ENCODE results near the gene VCP.

The VCP gene

DNA sequence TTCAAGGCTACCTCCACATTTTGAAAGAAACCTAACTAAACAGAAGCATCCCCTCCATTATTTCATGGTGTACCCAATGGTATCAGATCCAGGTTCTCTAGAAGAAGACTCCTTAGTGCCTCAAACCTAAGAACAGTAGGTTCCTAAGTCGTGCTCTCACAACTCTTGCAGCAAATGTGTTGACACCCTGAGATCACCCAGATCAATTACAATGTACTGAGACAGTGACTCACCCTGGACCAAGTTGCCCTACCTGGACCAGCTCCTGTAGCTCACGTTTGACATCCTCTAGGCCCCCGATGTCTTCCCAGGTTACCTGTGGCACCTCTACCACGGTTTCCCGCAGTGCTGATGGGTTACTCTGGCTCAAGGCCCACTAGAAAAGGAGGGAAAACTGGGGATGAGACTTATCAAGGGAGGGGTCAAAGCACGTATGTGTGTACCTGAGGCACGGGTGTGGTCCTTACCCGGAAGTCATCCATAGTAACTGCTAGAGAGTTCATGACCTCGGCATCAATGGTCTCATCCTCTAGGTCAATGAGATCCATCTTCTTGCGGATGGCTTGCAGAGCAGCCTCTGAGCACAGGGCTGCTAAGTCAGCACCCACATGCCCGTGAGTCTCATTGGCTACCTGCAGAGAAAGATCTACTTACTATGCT, 11.7 kb downstream of the VCP start:
- no peaks in the 10 kb centered on the region for H3K27me3 ChIP-seq (ENCODE audit: insufficient read depth, low read length)
- H3K4me1 ChIP-seq (ENCODE audit: control insufficient read depth, insufficient read depth, low read length, unreplicated experiment), result no peaks in the 10 kb centered on the region
- H3K4me3 ChIP-seq (ENCODE audit: low read depth, low read length), result no peak overlapping the region
- peaks cover 80% of the 10 kb centered on the region for H3K36me3 ChIP-seq (ENCODE audit: insufficient read depth, low read length)
- H3K27ac ChIP-seq (ENCODE audit: low read depth, low read length), result no peak overlapping the region
- peaks cover 18% of the 10 kb centered on the region for H3K79me2 ChIP-seq (ENCODE audit: control insufficient read depth, insufficient read depth, low read length, unreplicated experiment)
- no peak overlapping the region for H2AFZ ChIP-seq (ENCODE audit: low read length, unreplicated experiment)

DNA sequence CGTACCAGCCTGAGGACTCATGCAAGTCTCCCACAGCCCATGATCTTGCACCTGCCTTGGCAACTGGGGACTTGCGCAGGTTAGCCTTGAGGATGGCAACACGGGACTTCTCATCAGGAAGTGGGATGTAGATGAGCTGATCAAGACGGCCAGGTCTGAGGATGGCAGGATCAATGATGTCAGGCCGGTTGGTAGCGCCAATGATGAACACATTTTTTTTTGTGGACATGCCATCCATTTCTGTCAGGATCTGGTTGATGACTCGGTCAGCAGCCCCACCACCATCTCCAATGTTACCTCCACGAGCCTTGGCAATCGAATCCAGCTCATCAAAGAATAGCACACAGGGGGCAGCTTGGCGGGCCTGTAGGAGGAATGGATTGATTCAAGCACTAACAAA, 13.0 kb downstream of the VCP start:
- no peak overlapping the region for H3K4me3 ChIP-seq (ENCODE audit: low read depth, low read length)
- H3K27me3 ChIP-seq (ENCODE audit: insufficient read depth, low read length), result no peaks in the 10 kb centered on the region
- H2AFZ ChIP-seq (ENCODE audit: low read length, unreplicated experiment), result no peak overlapping the region

DNA sequence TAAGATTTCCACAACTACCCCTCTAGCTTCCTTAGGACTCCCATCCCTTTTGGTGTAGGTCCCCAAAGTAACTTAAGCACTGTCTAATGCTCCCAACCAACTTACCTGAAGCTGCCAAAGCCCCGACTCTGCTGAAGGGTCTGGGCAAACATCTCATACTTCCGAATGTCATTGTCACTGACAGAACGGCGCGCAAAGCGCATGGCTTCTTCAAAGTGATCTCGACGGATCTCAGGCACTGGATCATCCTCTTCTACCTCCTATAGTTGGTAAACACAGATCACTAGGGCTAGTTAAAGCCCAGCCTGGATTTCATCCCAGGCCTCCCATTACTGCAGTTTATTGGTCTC, 15.2 kb downstream of the VCP start:
- Histone ChIP-seq H3K4me3 (ENCODE audit: low read depth, low read length) (no peak overlapping the region), H3K36me3 (ENCODE audit: insufficient read depth, low read length) (peaks cover 60% of the 10 kb centered on the region), H2AFZ (ENCODE audit: low read length, unreplicated experiment) (no peak overlapping the region), H3K27me3 (ENCODE audit: insufficient read depth, low read length) (no peaks in the 10 kb centered on the region), H3K79me2 (ENCODE audit: control insufficient read depth, insufficient read depth, low read length, unreplicated experiment) (peaks cover 4% of the 10 kb centered on the region), H3K4me1 (ENCODE audit: control insufficient read depth, insufficient read depth, low read length, unreplicated experiment) (no peaks in the 10 kb centered on the region), H3K27ac (ENCODE audit: low read depth, low read length) (no peak overlapping the region)

More for the DNA sequence above, 13.0 kb downstream of the VCP start:
- Histone ChIP-seq H3K36me3 (ENCODE audit: insufficient read depth, low read length) (peaks cover 77% of the 10 kb centered on the region), H3K4me1 (ENCODE audit: control insufficient read depth, insufficient read depth, low read length, unreplicated experiment) (no peaks in the 10 kb centered on the region), H3K79me2 (ENCODE audit: control insufficient read depth, insufficient read depth, low read length, unreplicated experiment) (peaks cover 11% of the 10 kb centered on the region), H3K27ac (ENCODE audit: low read depth, low read length) (no peak overlapping the region)

DNA sequence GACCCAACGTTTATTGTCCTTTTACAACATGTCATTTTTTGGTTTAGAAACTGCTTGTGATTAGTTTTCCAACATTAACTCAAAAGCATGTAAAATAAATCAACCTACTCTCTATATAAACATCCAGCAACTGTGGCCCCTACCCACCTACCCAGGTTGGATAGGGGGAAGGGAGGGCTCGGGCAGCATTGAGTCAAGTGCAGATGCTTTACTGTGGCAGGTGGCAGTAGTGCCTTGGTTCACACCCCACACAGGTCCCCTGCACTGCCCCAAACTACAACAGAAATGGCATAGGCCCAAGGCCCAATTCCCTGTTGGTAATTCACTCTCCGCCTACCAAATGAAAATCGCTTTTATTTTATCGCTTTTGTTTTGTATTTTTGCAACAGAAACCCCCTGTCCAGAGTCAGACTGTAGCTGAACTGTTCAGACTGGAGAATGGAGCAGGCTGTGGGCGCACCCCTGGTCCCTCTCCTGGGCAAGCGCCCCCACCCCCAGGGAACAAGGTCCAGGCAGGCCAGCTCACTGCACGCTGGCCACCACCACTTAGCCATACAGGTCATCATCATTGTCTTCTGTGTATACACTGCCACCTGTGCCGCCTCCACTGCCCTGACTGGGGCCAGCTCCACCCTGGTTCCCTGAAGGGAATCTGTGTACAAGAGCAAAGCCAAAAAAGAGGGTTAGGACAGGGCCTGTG, 15.7 kb downstream of the VCP start:
- no peaks in the 10 kb centered on the region for H3K27me3 ChIP-seq (ENCODE audit: insufficient read depth, low read length)
- H2AFZ ChIP-seq (ENCODE audit: low read length, unreplicated experiment), result no peak overlapping the region
- no peak overlapping the region for H3K27ac ChIP-seq (ENCODE audit: low read depth, low read length)
- H3K4me3 ChIP-seq (ENCODE audit: low read depth, low read length), result no peak overlapping the region
- H3K4me1 ChIP-seq (ENCODE audit: control insufficient read depth, insufficient read depth, low read length, unreplicated experiment), result no peaks in the 10 kb centered on the region
- H3K79me2 ChIP-seq (ENCODE audit: control insufficient read depth, insufficient read depth, low read length, unreplicated experiment), result no peaks in the 10 kb centered on the region
- peaks cover 55% of the 10 kb centered on the region for H3K36me3 ChIP-seq (ENCODE audit: insufficient read depth, low read length)

DNA sequence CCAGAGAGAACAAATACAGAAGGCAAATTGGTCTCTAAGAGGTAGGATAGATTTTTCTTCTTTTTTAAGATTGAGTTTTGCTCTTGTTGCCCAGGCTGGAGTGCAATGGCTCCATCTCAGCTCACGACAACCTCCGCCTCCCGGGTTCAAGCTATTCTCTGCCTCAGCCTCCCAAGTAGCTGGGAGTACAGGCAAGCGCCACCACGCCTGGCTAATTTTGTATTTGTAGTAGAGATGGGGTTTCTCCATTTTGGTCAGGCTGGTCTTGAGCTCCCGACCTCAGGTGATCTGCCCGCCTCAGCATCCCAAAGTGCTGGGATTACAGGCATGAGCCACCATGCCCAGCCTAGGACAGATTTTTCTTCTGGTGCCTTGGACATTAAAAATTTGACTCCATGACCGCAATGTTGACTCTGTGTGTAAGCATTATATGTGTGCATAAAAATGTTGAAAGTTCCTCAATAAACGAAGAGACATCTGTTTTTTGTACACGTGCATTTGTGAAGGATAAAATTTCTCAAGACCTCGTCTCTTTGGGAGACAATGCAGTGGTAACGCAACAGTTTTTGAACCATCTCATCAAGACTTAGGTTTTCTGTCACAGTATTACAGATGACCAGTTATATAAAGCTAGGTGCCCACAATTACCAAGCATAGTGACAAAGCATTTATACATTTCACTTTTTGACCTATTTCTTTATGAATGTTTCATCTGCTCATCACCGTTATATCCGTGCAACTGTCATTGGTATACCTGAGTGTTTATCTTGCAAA, 17.4 kb downstream of the VCP start:
- H3K4me1 ChIP-seq (ENCODE audit: control insufficient read depth, insufficient read depth, low read length, unreplicated experiment), result no peaks in the 10 kb centered on the region
- H3K27me3 ChIP-seq (ENCODE audit: insufficient read depth, low read length), result no peaks in the 10 kb centered on the region
- no peak overlapping the region for H2AFZ ChIP-seq (ENCODE audit: low read length, unreplicated experiment)
- no peak overlapping the region for H3K27ac ChIP-seq (ENCODE audit: low read depth, low read length)
- peaks cover 46% of the 10 kb centered on the region for H3K36me3 ChIP-seq (ENCODE audit: insufficient read depth, low read length)
- no peaks in the 10 kb centered on the region for H3K79me2 ChIP-seq (ENCODE audit: control insufficient read depth, insufficient read depth, low read length, unreplicated experiment)
- no peak overlapping the region for H3K4me3 ChIP-seq (ENCODE audit: low read depth, low read length)

DNA sequence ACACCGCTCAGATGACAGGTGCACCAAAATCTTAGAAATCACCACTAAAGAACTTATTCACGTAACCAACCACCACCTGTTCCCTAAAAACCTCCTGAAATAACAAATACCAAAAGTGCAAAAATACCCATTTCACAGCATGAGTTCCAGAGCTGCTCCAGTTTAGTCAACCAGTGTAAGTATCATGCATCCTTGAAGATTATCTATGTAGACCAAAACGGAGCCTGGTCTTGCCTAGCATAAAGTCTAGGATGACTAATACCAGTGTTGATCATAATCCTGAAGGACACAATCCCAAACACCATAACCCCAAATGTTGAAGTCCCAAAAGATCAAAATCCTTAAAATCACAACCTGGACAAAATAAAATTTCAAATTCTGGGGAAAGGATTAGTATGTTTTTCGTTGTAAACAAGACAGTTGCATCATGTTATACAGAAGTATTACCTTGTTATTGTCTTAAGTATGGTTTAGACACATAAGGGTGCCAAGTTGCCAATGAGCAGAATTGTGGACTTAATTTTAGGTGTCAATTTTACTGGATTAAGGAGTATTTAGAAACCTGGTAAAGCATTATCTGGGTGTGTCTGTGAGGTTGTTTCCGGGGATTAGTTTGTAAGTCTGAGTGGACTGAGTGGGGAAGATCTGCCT, 18.1 kb downstream of the VCP start:
- no peak overlapping the region for H3K4me3 ChIP-seq (ENCODE audit: low read depth, low read length)
- peaks cover 43% of the 10 kb centered on the region for H3K36me3 ChIP-seq (ENCODE audit: insufficient read depth, low read length)
- no peak overlapping the region for H3K27ac ChIP-seq (ENCODE audit: low read depth, low read length)
- no peaks in the 10 kb centered on the region for H3K27me3 ChIP-seq (ENCODE audit: insufficient read depth, low read length)
- H3K4me1 ChIP-seq (ENCODE audit: control insufficient read depth, insufficient read depth, low read length, unreplicated experiment), result no peaks in the 10 kb centered on the region
- no peaks in the 10 kb centered on the region for H3K79me2 ChIP-seq (ENCODE audit: control insufficient read depth, insufficient read depth, low read length, unreplicated experiment)
- H2AFZ ChIP-seq (ENCODE audit: low read length, unreplicated experiment), result no peak overlapping the region

DNA sequence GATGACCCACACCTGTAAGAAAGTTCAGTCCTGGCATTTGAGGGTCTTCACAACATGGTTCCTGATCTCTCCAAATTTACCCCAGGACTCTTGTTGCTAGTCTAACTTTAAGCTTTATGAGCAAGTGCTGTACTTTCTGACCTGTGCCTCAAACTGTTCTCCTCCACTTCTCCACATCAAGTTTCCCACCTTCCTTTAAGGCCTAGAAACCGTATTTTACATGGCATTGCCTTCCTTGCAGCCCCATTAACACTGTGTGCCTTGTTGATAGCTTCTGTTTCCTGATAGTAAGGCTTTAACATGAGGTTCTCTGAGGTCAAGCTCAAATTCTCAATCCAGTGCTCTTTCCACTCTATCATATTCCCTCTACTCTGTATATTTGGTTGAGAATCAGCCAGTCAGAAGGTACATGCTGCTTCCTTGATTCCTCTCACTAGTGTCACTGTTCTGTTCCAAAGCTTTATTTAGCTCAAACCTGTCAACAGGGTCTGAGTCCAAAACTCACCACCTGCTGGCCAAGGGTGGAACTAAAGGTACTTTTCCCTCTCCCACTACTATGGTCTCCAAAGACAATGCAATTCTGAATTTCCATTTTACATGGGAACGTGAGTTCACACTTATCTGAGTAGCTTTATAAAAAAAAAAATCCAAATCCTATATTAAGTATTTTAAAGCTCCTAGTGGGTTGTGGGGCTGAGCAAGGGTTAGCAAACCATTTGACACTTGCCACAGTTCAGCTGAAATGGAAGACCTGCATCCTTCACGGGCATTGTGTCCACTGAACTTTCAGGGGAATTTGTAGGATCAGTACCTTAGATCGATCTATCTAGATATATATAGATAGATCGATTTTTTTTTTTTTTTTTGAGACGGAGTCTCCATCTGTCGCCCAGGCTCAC, 21.1 kb downstream of the VCP start:
- peaks cover 22% of the 10 kb centered on the region for H3K36me3 ChIP-seq (ENCODE audit: insufficient read depth, low read length)
- no peaks in the 10 kb centered on the region for H3K79me2 ChIP-seq (ENCODE audit: control insufficient read depth, insufficient read depth, low read length, unreplicated experiment)
- H3K27me3 ChIP-seq (ENCODE audit: insufficient read depth, low read length), result no peaks in the 10 kb centered on the region
- H3K27ac ChIP-seq (ENCODE audit: low read depth, low read length), result no peak overlapping the region
- H3K4me3 ChIP-seq (ENCODE audit: low read depth, low read length), result no peak overlapping the region
- H2AFZ ChIP-seq (ENCODE audit: low read length, unreplicated experiment), result no peak overlapping the region
- no peaks in the 10 kb centered on the region for H3K4me1 ChIP-seq (ENCODE audit: control insufficient read depth, insufficient read depth, low read length, unreplicated experiment)

DNA sequence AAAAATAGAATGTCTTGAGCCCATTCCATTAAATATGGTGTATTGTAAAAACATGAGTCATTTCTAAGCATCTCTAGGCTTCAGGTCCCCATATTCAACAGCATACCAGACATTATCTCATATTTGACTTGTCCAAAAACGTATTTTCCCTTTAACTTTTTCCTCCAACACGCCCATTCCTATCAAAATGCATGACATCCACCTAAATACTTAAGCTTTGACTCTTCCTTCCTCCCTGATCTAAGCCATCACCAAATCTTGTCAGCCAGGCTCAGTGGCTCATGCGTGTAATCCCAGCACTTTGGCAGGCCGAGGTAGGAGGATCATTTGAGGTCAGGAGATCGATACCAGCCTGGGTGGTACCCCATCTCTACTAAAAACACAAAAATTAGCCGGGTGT, 23.9 kb downstream of the VCP start:
- Histone ChIP-seq H2AFZ (ENCODE audit: low read length, unreplicated experiment) (no peak overlapping the region), H3K4me1 (ENCODE audit: control insufficient read depth, insufficient read depth, low read length, unreplicated experiment) (no peaks in the 10 kb centered on the region), H3K36me3 (ENCODE audit: insufficient read depth, low read length) (peaks cover 7% of the 10 kb centered on the region; the same call in 1 of the 2 replicates), H3K79me2 (ENCODE audit: control insufficient read depth, insufficient read depth, low read length, unreplicated experiment) (no peaks in the 10 kb centered on the region), H3K27me3 (ENCODE audit: insufficient read depth, low read length) (no peaks in the 10 kb centered on the region), H3K4me3 (ENCODE audit: low read depth, low read length) (no peak overlapping the region), H3K27ac (ENCODE audit: low read depth, low read length) (no peak overlapping the region)

DNA sequence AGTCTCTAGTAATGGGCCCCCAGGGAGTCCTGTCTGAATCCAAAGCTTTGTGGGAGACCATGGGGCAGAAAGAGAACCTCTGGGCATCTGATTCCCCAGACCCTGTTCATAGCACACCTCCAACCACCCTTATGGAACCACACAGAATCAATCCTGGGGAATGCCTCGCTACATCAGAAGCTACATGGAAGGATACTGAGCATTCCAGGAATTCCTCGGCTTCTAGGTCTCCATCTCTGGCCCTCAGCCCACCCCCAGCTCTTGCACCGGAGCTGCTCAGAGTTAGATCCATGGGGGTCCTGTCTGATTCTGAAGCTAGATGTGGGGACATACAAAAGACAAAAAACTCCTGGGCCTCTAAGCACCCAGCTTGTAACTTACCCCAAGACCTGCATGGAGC, 28.4 kb downstream of the VCP start:
- Histone ChIP-seq H3K4me3 (ENCODE audit: low read depth, low read length) (no peak overlapping the region), H3K79me2 (ENCODE audit: control insufficient read depth, insufficient read depth, low read length, unreplicated experiment) (no peaks in the 10 kb centered on the region), H3K27ac (ENCODE audit: low read depth, low read length) (no peak overlapping the region), H3K4me1 (ENCODE audit: control insufficient read depth, insufficient read depth, low read length, unreplicated experiment) (peaks cover 8% of the 10 kb centered on the region), H3K36me3 (ENCODE audit: insufficient read depth, low read length) (no peaks in the 10 kb centered on the region), H3K27me3 (ENCODE audit: insufficient read depth, low read length) (no peaks in the 10 kb centered on the region), H2AFZ (ENCODE audit: low read length, unreplicated experiment) (no peak overlapping the region)
